CD4-positive, alpha-beta memory T cell (primary cell): ENCODE data around the gene KAT8. TPM values are rescaled to one million over a fixed set of nuclear protein-coding genes. Genes with fewer than 3 reads are reported as not detected.
A peak's percentile ranks its signal among the peaks of the same experiment; 100 is the strongest.

Experiments used
- CTCF ChIA-PET: fragments of 350-600 bp; sonication (Branson Sonifier 250); formaldehyde crosslinking; loops from one replicate; lab custom pipeline; 2021; ENCODE audit warnings: inconsistent platforms; ENCODE audit not compliant: partially characterized antibody; lab: Charles Lee
- POLR2A ChIA-PET: fragments of 350-600 bp; sonication (Branson Sonifier 250); formaldehyde crosslinking; loops from one replicate; lab custom pipeline; 2021; ENCODE audit not compliant: partially characterized antibody; lab: Charles Lee
- DNase-seq, 5 donors: peaks; one replicate each; pipeline versions ENCODE4 v3.0.0 to v3.0.0-alpha.2; 2020 to 2022; ENCODE audit warnings: mixed read lengths in 1 of 5
- H3K27ac ChIP-seq: one replicate; pipeline ENCODE4 v1.7.0; 2013; ENCODE audit warnings: low read depth, low read length
- H3K27me3 ChIP-seq: 2 replicates; pipeline ENCODE4 v1.7.0; 2013; ENCODE audit warnings: mild to moderate bottlenecking, low read length, moderate library complexity; ENCODE audit not compliant: insufficient read depth
- H3K36me3 ChIP-seq: 2 replicates; pipeline ENCODE4 v1.7.0; 2013; ENCODE audit warnings: mild to moderate bottlenecking, low read length, moderate library complexity; ENCODE audit not compliant: insufficient read depth
- H3K4me1 ChIP-seq: 2 replicates; pipeline ENCODE4 v1.7.0; 2013; ENCODE audit warnings: mild to moderate bottlenecking, low read length, moderate library complexity; ENCODE audit not compliant: insufficient read depth
- H3K4me3 ChIP-seq, 2 donors: one replicate each; pipeline ENCODE4 v1.7.0; 2013; ENCODE audit warnings: low read length in 2 of 2, mild to moderate bottlenecking in 1 of 2
- H3K9me3 ChIP-seq, 2 donors: one replicate each; pipeline ENCODE4 v1.7.0; 2013; ENCODE audit warnings: low read length in 2 of 2, control low read depth in 1 of 2; ENCODE audit not compliant: control insufficient read depth in 1 of 2
- H3K27ac Mint-ChIP-seq, 7 donors: one replicate each; pipeline ENCODE4 v1.8.0; 2020 to 2021; ENCODE audit warnings: mixed read lengths in 7 of 7, mild to moderate bottlenecking in 6 of 7, inconsistent platforms in 3 of 7, moderate library complexity in 3 of 7
- H3K27me3 Mint-ChIP-seq, 2 donors: one replicate each; pipeline ENCODE4 v1.8.0; 2020 to 2021; ENCODE audit warnings: mixed read lengths in 2 of 2
- H3K36me3 Mint-ChIP-seq, 2 donors: one replicate each; pipeline ENCODE4 v1.8.0; 2020 to 2021; ENCODE audit warnings: mixed read lengths in 2 of 2, inconsistent platforms in 1 of 2, mild to moderate bottlenecking in 1 of 2
- H3K4me1 Mint-ChIP-seq, 4 donors: one replicate each; pipeline ENCODE4 v1.8.0; 2020 to 2021; ENCODE audit warnings: mixed read lengths in 4 of 4, mild to moderate bottlenecking in 1 of 4
- H3K4me3 Mint-ChIP-seq, 8 donors: one replicate each; pipeline ENCODE4 v1.8.0; 2020 to 2021; ENCODE audit warnings: mixed read lengths in 8 of 8, mild to moderate bottlenecking in 7 of 8, moderate library complexity in 6 of 8, inconsistent platforms in 3 of 8
- H3K9me3 Mint-ChIP-seq, 8 donors: one replicate each; pipeline ENCODE4 v1.8.0; 2020 to 2021; ENCODE audit warnings: mixed read lengths in 8 of 8, mild to moderate bottlenecking in 5 of 8, inconsistent platforms in 3 of 8, moderate library complexity in 1 of 8
- intact Hi-C: fragments of 100-400 bp; cut with micrococcal nuclease; formaldehyde crosslinking; loops from one replicate; pipeline ENCODE4 v1.15.1; 2023
- polyA plus RNA-seq, 2 donors: library from polyadenylated mRNA; unstranded; fragments of 300-500 nt; fragmentation: Illumina TruSeq; gene quantifications; one replicate each; pipeline ENCODE4 v1.2.3, GENCODE V29; 2021
- total RNA-seq, 2 experiments: library from RNA; stranded (reverse); gene quantifications; one replicate each; pipeline ENCODE4 v1.2.3, GENCODE V29; 2021

KAT8 gene
- total and polyA plus RNA-seq, 4 experiments from 2014 or later: 37.5 to 94.2 (median 79.8) TPM

GRCh38 chr16:31083981-31084380, 33.5 kb upstream of the KAT8 start:
- CTCF ChIA-PET: no interaction called here
- no peak overlapping the region for H3K27ac Mint-ChIP-seq
- Histone ChIP-seq H3K36me3 (peaks cover 19% of the 10 kb centered on the region), H3K27me3 (no peaks in the 10 kb centered on the region), H3K4me3 (no peak overlapping the region), H3K4me1 (peaks cover 10% of the 10 kb centered on the region), H3K27ac (no peak overlapping the region), H3K9me3 (no peaks in the 10 kb centered on the region)
- no peaks in the 10 kb centered on the region for H3K27me3 Mint-ChIP-seq
- peaks cover 0 to 32% of the 10 kb centered on the region in 2 donors for H3K36me3 Mint-ChIP-seq
- no peak overlapping the region for H3K4me3 Mint-ChIP-seq
- H3K9me3 Mint-ChIP-seq: no peaks in the 10 kb centered on the region
- POLR2A ChIA-PET: interaction anchor here (1.2 to 2.7 kb wide), 3 partner anchors 9 to 58 kb away, joined by 4 to 12 read pairs (median 5); partner anchors contain the start of genes ZNF646 and ZNF668
- no peak for DNase-seq
- intact Hi-C loops: no loop called here
- peaks cover 1 to 20% (median 8%) of the 10 kb centered on the region in 4 donors for H3K4me1 Mint-ChIP-seq

GRCh38 chr16:31084584-31085302, 32.7 kb upstream of the KAT8 start:
- Histone ChIP-seq H3K4me3 (no peak overlapping the region), H3K9me3 (no peaks in the 10 kb centered on the region), H3K36me3 (peaks cover 15% of the 10 kb centered on the region), H3K27ac (no peak overlapping the region), H3K27me3 (no peaks in the 10 kb centered on the region), H3K4me1 (peaks cover 10% of the 10 kb centered on the region)
- CTCF ChIA-PET: no interaction called here
- Mint-ChIP-seq H3K27me3 (no peaks in the 10 kb centered on the region), H3K4me3 (no peak overlapping the region), H3K36me3 (peaks cover 0 to 31% of the 10 kb centered on the region in 2 donors), H3K9me3 (no peaks in the 10 kb centered on the region), H3K27ac (no peak overlapping the region), H3K4me1 (peaks cover 0 to 14% (median 8%) of the 10 kb centered on the region in 4 donors)
- intact Hi-C loops: no loop called here
- DNase-seq: no peak
- POLR2A ChIA-PET: interaction anchor here (1.2 to 2.7 kb wide), 4 partner anchors 9 to 57 kb away, joined by 3 to 12 read pairs (median 4); partner anchors contain the start of genes ZNF646 and ZNF668

- POLR2A ChIA-PET: interaction anchor here (1.4 to 2.7 kb wide), 4 partner anchors 9 to 95 kb away, joined by 3 to 12 read pairs (median 4); partner anchors contain the start of genes FUS, VKORC1, ZNF646 and ZNF668
- H3K27ac Mint-ChIP-seq: peak overlapping the region in 2 of 7 donors; percentile 54 to 69
- H3K4me3 Mint-ChIP-seq: no peak overlapping the region
Measured at GRCh38 chr16:31085411-31085810, 32.1 kb upstream of the KAT8 start.

GRCh38 chr16:31085873-31086628, 31.4 kb upstream of the KAT8 start:
- no peak overlapping the region for H3K4me3 ChIP-seq
- peaks cover 10% of the 10 kb centered on the region for H3K4me1 ChIP-seq
- no peaks in the 10 kb centered on the region for H3K27me3 ChIP-seq
- no peaks in the 10 kb centered on the region for H3K27me3 Mint-ChIP-seq
- H3K27ac ChIP-seq: no peak overlapping the region
- intact Hi-C loops: no loop called here
- H3K4me1 Mint-ChIP-seq: peaks cover 0 to 15% (median 7%) of the 10 kb centered on the region in 4 donors
- H3K36me3 ChIP-seq: peaks cover 13% of the 10 kb centered on the region
- CTCF ChIA-PET: interaction anchor here (1.1 to 1.2 kb wide), 2 partner anchors 8 to 56 kb away, joined by 3 read pairs; partner anchors contain the start of gene VKORC1
- no peaks in the 10 kb centered on the region for H3K9me3 Mint-ChIP-seq
- H3K4me3 Mint-ChIP-seq: peak overlapping the region in 1 of 8 donors; percentile 12
- DNase-seq: no peak
- H3K9me3 ChIP-seq: no peaks in the 10 kb centered on the region
- POLR2A ChIA-PET: interaction anchor here (0.8 to 2.7 kb wide), 5 partner anchors 8 to 94 kb away, joined by 3 to 12 read pairs (median 4); partner anchors contain the start of genes FUS, VKORC1, ZNF646 and ZNF668
- peaks cover 4 to 28% of the 10 kb centered on the region in 2 donors for H3K36me3 Mint-ChIP-seq
- peak overlapping the region in 4 of 7 donors; percentile 25 to 73 (median 52) for H3K27ac Mint-ChIP-seq

More at GRCh38 chr16:31085411-31085810, 32.1 kb upstream of the KAT8 start:
- H3K36me3 Mint-ChIP-seq: peaks cover 0 to 28% of the 10 kb centered on the region in 2 donors
- Histone ChIP-seq H3K4me3 (no peak overlapping the region), H3K9me3 (no peaks in the 10 kb centered on the region), H3K27ac (no peak overlapping the region), H3K36me3 (peaks cover 14% of the 10 kb centered on the region), H3K4me1 (peaks cover 10% of the 10 kb centered on the region), H3K27me3 (no peaks in the 10 kb centered on the region)
- intact Hi-C loops: no loop called here
- no peak for DNase-seq
- peaks cover 0 to 13% (median 8%) of the 10 kb centered on the region in 4 donors for H3K4me1 Mint-ChIP-seq
- no peaks in the 10 kb centered on the region for H3K27me3 Mint-ChIP-seq
- H3K9me3 Mint-ChIP-seq: no peaks in the 10 kb centered on the region
- CTCF ChIA-PET: interaction anchor here (1.1 to 1.2 kb wide), 2 partner anchors 9 to 57 kb away, joined by 3 read pairs; partner anchors contain the start of gene VKORC1

DNA sequence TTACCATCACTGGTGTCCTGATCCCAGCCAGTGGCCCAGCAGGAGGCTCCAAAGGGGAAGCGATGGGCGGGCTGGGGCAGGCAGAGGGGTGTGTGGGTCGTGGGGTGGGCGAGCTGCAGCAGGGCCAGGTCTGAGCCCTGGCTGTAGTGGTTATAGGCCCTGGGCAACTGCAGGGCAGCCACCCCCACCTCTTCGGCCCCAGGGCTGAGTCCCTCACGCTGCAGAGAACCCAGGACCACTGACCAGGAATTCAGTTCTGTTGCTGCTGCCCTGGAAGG, 30.9 kb upstream of the KAT8 start:
- Histone ChIP-seq H3K4me1 (peaks cover 7% of the 10 kb centered on the region), H3K4me3 (no peak overlapping the region), H3K27ac (no peak overlapping the region), H3K9me3 (no peaks in the 10 kb centered on the region), H3K27me3 (no peaks in the 10 kb centered on the region), H3K36me3 (peaks cover 13% of the 10 kb centered on the region)
- no peaks in the 10 kb centered on the region for H3K27me3 Mint-ChIP-seq
- no peaks in the 10 kb centered on the region for H3K9me3 Mint-ChIP-seq
- intact Hi-C loops: no loop called here
- CTCF ChIA-PET: interaction anchor here (1.1 to 1.2 kb wide), 2 partner anchors 8 to 55 kb away, joined by 3 read pairs; partner anchors contain the start of gene VKORC1
- H3K4me1 Mint-ChIP-seq: peaks cover 0 to 17% (median 6%) of the 10 kb centered on the region in 4 donors
- POLR2A ChIA-PET: interaction anchor here (0.8 to 1.6 kb wide), 4 partner anchors 8 to 94 kb away, joined by 3 to 4 read pairs (median 4); partner anchors contain the start of genes FUS and VKORC1
- H3K36me3 Mint-ChIP-seq: peaks cover 4 to 30% of the 10 kb centered on the region in 2 donors
- DNase-seq: no peak
- no peak overlapping the region for H3K4me3 Mint-ChIP-seq
- peak overlapping the region in 2 of 7 donors; percentile 25 to 51 for H3K27ac Mint-ChIP-seq

GRCh38 chr16:31087481-31087880, 30.0 kb upstream of the KAT8 start:
- peaks cover 4 to 27% of the 10 kb centered on the region in 2 donors for H3K36me3 Mint-ChIP-seq
- no peak overlapping the region for H3K27ac ChIP-seq
- ChIA-PET POLR2A (interaction anchor here (1.0 kb wide), 1 partner anchor 55 kb away, joined by 4 read pairs; no protein-coding TSS in a partner anchor), CTCF (no interaction called here)
- H3K9me3 ChIP-seq: no peaks in the 10 kb centered on the region
- peaks cover 0 to 12% (median 3%) of the 10 kb centered on the region in 4 donors for H3K4me1 Mint-ChIP-seq
- no peaks in the 10 kb centered on the region for H3K9me3 Mint-ChIP-seq
- no peak overlapping the region for H3K4me3 ChIP-seq
- peaks cover 13% of the 10 kb centered on the region for H3K36me3 ChIP-seq
- no peak overlapping the region for H3K4me3 Mint-ChIP-seq
- intact Hi-C loops: no loop called here
- no peak overlapping the region for H3K27ac Mint-ChIP-seq
- H3K4me1 ChIP-seq: no peaks in the 10 kb centered on the region
- H3K27me3 Mint-ChIP-seq: no peaks in the 10 kb centered on the region
- H3K27me3 ChIP-seq: no peaks in the 10 kb centered on the region
- DNase-seq: no peak
